NOMO-1 treated with dmso at 0.1 percent for 144 hours (cell line): ENCODE measurements around the gene FOXP1.
A peak's percentile ranks its signal among the peaks of the same experiment; 100 is the strongest.

Experiments
- DNase-seq: peaks from one replicate; lab custom pipeline; 2025; ENCODE audit not compliant: unreplicated experiment; lab: John Stamatoyannopoulos, UW

The FOXP1 gene

DNA sequence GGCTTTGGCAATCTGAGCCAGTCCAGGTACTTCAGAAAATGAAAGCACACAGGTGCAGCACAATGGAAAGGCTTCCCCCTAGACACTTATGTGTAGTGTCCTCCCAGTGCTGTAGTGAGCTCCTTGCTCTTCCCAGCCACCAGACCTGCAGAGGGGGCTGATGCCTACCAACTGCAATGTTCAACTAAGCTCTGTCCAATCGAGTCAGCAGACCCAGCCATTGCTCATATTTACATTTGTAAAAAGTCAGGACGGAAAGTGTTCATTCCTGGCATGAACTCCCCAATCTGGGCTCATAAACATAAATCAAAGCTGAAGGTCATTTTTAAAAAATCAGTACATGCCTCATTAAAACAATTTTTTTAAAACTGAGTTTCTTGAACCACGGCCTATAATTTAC lies 73.0 kb downstream of the FOXP1 start:
- DNase-seq, result no peak

DNA sequence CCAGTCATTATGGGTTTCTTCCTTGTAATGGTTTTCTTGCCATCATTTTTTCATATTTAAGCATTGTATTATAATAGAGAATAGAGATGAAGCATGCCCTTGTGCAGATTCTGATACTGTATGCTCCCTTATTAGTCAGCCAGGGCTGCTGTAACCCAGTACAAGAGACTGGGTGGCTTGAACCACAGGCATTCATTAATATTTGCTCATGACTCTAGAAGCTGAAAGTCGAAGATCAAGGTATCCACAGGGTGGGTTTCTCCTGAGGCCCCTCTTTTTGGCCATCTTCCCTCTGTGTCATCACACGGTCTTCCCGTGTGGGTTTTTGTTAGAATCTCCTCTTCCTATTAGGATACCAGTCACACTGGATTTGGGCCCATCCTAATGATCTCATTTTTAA lies 74.5 kb downstream of the FOXP1 start:
- no peak for DNase-seq

DNA sequence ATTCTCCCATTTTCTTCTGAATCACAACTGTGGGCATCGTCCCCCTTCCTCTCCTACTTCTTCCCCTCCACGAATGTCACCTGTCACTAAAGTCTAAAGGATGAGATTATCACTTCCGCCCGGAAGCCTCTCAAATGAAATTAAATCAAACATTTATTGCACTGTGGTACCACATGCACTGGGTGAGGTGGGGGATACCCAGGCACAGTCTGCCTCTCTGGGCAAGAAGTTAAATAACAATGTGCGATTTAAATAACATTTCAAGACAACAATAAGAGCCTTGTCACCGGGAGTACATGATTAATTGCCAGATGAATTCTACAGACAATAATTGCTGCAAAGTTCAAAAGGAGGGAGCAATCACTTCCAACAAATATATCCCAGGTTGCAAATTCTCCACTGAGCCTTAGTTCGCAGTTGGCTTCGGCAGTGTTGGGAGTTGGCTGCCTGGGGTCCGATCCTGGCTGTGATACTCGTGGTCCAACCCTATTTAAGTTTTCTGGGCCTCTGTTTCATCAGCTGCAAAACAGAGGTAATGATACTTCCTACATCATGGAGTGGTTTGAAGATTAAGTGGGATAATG lies 77.7 kb downstream of the FOXP1 start:
- no peak for DNase-seq

DNA sequence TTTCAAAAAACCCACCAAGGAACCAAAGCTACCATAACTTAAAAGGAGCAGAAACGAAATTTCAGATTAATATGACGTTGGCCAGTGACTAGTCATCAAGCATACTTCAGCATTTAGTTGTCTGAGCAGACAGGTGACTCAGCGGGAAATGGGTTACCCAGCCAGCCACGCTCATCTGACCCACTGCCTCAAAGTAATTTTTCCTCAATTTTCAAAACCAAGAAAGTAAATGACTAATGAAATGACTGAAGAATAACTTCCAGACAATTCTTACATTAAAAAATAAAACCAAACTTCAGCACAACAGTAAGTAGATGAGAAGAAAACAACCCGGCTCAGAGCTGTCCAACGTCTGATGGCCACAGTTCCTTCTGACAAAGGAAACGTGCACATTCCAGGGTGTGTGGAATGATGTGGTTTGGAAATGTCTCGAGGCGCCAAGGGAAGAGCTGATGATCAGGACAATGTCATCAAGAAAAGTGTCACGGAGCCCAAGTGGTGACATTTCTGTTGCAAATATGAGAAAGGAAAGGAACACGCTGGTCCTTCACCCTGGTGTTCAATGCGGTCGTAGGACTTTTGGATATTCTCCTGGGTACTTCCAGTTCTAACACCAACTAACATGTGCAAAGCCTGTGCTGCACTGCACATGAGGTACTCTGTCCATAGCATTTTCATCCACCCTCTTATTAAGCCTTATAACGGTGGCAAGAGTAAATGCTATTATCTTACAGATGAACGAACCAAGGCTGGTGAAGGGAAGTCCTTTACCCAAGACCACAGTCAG lies 79.1 kb downstream of the FOXP1 start:
- no peak for DNase-seq

DNA sequence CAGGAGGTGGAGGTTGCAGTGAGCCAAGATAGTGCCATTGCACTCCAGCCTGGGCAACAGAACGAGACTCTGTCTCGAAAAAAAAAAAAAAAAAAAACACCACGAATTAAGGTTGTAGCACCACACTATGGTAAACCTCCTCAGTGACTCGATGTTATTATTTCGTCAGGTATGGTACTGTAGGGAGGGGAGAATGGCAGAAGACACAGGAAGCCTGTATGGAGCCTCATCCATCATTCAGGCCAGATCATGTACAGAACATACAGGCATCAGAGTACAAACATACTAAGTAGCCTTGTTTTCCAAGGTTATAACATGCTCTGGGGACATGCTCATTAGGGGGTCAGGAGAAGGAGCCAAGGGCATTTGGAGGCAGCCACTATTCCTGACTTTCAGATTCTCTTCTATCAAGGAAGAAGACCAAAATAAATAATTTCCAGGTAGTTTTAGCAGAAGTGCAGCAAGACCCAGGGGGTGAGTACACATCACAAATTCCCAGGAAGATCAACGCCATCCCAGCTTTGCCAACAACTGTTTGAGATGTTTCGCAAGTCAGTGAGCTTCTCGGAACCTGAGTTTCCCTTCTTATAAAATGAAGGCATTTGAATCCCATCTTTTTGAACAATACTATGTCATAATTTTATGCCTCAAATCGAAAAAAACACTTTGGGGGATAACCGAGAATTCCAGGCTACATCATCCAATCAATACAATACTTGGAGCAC lies 79.8 kb downstream of the FOXP1 start:
- DNase-seq, result no peak

DNA sequence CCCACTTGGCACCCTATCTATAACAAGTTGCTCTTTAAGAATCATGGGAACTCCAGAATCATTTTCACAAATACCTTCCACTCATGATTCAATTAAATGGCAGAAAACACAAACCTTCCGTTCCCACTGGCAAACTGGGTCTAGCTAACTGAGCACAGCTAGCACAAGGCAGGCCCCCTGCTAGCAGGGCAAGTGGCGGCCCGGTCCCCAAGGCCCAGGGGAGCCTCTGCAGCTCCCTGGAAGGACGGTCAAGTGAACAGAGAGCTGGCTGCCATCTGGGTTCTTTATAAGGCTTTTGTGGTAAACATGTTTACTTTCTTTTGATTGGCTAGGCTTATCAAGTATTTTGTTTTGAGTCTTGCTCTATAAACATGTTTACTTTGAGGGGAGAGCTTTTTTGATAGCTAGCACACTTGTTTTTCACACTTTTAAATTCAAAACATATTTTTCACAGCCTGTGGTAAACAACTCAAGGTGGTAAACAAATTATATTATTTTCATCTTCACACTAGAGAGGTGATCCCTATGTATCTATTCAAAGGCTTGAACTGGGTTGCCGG lies 81.4 kb downstream of the FOXP1 start:
- DNase-seq, result no peak

DNA sequence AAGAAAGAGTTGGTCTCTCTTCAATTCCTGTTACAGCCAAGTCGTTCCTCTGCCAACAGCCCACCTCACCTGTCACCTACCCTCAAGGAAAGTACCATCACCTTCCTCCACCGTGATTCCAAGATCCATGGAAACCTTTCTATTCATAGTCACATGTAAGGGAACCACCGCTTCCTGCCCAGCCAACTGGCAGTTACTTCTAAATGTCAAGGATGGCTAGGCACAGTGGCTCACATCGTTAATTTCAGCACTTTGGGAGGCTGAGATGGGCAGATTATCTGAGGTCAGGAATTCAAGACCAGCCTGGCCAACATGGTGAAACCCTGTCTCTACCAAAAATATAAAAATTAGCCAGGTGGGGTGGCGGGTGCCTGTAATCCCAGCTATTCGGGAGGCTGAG lies 82.8 kb downstream of the FOXP1 start:
- no peak for DNase-seq

DNA sequence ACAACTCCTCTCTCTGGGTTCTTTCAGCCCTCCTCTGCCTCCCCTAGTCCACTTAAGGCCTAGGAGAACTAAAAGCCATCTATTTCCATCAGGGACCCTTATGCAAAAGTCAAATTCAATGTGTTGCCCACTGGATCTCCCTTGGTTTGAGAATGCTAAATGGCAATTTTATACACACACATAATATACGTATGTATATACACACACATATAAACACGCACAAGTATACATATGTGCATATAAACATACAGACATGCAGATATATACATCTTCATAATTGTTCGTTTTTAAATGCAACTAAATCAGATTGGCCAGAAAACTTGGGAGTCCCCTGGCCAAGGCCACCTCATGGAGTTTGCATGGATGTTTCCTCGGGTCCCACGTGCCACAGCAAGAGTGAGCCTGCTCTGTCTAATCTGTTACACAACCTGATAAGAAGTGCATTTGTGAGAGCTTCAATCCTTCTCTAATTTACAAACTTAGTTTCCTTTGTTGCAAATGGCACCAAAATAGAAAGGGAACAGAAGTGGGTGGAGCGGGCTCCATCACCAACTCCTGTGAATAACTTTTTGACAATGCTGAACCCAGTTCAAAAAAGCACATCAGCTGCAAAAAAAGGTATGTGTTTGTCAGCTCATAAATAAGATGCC lies 84.2 kb downstream of the FOXP1 start:
- DNase-seq, result no peak

DNA sequence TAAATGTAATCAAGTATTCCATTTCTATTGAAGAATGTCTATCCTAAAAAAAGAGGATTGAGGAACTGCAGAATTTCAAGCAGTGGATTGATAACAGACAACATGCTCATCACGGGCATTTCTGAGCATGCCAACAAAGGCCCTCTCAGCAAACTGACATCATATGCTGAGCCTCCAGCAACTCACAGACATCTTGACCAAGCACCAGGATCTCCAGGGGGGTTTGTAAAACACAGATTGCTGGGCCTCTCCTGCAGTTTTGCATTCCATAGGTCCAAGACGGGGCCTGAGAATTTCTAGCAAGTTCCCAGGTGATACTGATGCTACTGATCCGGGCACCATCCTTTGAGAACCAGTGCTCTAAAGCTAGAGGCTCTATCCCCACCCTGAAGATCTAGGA lies 85.0 kb downstream of the FOXP1 start:
- no peak for DNase-seq

DNA sequence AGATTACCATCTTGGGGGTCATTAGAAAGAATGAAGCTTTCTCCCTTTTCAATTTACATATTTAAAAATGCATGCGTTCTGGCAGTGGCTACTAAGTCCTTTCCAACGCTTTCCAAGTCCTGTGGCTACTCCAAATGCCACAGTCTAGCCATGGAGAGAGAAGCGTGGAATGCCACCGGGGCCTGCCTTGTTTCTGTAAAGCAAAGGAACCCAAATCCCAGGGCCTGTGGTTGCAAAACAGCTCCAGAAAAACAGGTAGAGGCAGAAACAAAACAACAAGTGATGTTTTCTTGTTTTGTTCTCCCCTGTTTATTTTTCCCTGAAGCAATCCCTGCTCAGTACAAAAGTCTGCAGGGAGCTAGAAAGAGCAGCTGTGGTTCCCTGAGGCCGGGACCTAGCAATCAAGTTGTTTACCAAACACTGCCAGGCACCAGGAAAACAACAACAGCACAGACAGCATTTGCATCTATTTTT lies 85.5 kb downstream of the FOXP1 start:
- DNase-seq, result no peak

DNA sequence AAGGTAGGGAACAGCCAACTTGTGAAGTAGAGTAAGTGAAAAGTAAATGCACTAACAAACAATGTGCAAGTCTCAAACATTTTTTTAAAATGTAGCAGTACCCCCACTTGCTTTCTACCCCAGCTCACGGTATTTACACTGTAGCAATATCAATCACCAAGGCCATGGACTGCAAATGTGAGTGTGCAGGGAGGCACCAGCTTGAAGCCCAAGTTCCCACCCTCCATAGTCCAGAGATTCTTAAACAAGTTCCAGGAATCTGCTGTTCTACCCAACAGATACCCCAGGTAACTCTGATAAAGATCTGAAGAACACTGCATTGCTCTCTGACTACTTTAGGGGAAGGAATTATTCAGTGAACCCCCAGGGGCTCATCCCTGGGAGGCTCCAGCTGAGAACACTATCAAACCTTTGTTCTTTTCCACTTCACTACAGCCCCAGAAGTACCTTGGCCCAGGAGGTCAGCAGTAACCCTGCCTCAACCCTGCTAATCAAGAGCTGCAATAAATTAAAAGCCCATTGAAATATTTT lies 86.1 kb downstream of the FOXP1 start:
- no peak for DNase-seq

DNA sequence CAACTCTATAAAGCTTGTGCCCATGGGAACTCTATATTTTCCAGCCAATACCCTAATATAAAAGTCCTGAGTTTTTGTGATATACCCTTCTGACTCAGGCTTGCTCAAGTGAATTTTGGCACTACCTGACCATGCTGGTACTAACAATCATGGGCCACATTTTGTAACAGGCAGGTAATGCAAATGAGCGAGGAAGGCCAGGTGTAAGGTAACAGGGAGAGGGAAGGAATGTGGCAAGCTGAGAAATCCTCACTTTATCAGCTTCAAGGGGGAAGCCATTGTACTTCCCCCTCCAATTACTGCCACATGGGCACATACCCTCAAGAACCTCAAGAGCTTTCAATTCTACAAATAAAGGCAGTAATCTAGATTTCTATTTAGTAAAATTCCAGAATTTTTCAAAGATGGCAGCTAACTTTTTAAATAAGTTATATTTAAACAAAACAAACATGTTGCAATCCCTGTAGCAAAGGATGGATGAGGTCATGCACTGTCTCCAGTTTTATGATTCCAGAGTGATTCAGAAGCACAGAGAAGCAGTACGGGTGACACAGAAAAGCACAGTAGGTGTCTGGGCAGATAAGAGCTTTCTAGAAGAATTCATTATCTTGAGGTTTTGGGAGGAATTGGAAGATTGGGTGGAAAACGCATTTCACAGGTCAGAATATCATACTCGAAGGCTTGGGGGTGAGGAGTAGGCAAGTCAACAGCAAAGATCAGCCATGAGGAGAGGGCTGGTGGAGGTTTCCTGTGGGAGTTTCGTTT lies 87.6 kb downstream of the FOXP1 start:
- DNase-seq, result peak; percentile 27

DNA sequence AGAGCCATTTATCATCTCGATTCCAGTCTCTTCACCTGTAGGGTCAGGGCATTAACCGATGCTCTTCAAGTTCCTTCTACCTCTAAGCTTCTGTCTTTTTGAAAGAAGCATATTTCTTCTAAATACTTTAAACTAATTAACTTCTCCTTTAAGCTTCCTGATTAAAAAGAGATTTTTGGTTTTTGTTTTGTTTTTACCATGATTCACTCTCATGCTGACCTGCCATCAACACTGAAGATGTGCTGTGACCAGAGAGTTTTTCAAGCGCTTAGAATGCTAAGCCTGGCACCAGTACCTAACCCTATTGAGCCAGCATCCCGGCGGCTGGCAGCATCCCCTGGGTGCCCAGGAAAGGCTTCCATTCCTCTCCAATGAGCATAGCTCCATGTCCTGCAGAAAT lies 89.3 kb downstream of the FOXP1 start:
- no peak for DNase-seq

DNA sequence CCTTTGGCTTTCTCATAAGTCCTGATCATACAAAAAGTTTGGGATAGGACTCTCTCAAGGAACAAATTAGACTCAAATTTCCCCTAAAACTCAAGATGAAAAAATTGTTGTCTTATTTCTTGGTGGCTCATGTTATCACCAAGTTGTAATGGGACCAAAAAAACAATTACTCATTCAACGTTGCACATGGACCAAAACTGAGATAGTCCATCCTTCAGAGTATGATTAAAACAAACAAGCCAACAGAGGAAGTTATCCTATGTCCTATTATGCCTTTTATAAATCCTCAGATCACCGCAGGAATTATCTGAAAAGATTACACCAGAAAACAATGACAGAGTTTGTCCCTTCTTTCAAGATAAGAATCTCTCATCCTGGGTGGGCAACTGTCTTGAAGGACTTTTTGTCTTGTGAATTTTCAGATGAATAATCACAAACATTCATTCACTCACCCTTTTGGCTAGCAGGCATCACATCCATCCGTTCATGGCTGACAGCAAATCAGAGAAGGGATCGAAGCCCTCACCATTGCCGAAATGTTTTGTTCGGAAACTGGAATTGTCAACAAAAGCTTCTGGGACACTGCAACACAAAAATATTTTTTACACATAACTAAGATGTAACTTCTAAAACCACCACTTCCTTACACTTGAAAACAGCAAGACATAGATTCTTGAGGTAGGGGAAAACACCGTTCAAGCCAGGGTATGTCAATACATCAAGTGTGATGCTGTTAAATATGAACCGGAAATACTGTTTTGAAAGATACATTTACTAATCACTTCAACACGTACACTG lies 90.4 kb downstream of the FOXP1 start:
- no peak for DNase-seq

DNA sequence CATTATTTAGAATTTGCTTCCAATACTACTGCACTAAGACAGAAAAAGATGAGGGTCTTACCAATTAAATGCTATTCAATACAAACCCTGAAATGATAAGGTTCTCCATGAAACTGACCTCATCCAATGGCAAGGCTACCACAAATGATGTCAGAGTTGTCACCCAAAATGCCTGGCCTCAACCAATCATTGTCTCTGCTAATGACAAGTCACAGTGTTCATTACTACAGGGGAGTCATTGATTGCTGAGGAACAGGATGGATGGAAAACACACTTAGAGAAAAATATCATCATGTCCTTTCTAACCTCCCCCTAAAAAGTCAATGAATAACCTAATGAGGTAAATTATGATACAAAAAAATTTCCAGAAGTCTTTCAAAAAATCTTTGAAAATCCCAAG lies 91.0 kb downstream of the FOXP1 start:
- DNase-seq, result no peak

DNA sequence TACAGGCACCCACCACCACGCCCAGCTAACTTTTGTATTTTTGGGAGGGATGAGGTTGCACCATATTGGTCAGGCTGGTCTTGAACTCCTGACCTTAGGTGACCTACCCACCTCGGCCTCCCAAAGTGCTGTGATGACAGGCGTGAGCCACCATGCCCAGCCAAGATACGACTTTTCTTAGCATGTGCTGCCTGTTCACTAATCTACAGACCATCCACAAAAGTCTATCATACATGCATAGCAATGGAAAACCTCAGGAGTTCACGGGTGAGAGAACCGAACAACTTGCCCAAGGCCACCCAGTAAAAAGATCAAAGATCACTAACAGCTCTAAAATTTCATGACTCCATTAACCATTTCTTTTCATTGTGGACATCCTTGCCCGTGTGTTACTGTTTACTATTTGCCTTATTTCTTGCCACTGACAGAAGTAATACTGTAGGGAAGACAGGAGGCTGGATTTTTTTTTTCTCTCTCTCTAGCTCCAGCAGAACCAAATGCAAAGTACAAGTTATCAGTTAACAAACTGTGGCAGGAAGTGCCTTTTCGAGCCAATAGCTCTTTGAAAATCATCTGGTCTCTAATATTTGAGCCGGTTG lies 92.3 kb downstream of the FOXP1 start:
- no peak for DNase-seq

DNA sequence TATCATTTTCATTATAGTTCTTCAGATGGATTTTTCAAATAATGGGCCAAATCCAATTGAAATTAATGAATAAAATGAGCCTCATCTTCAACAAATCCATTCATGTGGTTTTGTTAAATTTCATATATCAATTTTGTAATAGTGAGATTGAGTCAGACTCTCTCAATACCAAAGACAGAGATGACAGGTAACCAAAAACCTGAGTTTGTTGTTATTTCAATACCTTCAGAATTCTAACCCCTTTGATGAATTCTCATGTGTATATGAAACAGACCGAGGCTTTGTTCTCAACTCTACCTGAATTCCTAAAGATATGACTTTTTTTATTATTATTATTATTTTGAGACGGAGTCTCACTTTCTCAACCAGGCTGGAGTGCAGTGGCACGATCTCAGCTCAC lies 92.8 kb downstream of the FOXP1 start:
- no peak for DNase-seq

DNA sequence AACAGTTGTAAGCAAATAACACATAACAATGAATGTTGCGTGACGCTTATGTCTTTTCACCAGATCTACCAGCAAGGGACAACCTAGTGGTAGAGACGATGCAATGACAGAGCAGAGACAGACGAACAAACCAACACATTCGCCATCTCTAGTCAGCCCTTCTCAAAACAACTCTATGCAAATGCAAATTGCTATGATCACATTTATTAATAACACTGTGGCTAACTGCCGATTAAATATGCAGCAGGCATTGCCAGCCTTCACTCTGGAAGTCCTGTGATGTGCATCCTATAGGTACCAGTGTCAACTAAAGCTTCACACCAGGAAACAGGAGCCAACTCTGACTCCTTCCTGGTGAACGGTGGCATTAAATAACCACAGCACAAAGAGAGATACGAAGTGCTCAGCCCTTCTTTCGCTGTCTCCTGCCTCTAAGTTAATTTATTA lies 94.2 kb downstream of the FOXP1 start:
- no peak for DNase-seq

DNA sequence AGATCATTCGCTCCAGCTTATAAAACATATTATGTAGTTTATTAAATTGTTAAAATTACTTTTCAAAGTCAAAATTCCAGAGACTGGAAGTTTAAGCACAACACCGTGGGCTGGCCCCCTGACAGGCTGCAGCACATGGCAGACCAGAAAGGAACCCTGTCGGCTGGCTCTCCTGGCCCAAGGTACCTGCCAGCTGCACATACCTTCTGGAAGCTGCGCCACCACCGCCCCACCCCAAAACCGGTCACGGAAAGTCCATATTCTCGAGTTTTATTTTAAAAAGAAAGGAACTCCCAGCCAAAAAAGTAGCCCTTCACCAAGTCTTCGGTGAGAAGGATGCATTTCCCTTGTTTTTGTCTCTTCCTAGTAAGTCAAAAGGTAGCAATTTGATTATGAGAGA lies 94.6 kb downstream of the FOXP1 start:
- DNase-seq, result no peak
